Measurements from ENCODE around the gene DNAH9.

DNAH9 gene

DNA sequence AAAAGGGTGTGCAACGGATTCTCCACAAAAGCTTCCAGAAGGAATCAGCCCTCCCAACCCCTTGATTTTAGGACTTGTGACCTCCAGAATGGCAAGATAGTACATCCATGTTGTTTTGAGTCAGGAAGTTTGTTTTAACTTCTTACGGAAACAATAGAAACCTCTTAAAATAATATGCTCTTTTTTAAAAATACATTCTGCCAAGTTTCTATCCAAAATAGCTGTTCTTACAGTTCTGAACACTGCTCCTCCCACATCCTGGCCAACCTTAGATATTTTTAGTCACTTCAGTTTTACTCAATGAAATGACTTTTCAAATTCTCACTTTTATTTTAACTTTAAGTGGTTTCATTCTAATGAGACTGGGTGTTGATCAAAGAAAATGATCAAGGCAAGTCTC is 242.6 kb downstream of the DNAH9 start:
- H3K27ac ChIP-seq (ENCODE audit: low read depth, low read length), result no peak overlapping the region
- H3K36me3 ChIP-seq (ENCODE audit: control insufficient read depth, insufficient read depth, low read length), result no peaks in the 10 kb centered on the region
- H3K4me1 ChIP-seq (ENCODE audit: control insufficient read depth, insufficient read depth, low read length), result no peaks in the 10 kb centered on the region
- H3K27me3 ChIP-seq (ENCODE audit: control insufficient read depth, insufficient read depth, low read length), result no peaks in the 10 kb centered on the region
- H3K9ac ChIP-seq (ENCODE audit: low read length), result no peak overlapping the region
- no peak overlapping the region for H3K4me3 ChIP-seq (ENCODE audit: low read length)

GRCh38 chr17:11848330-11848729 is 250.1 kb downstream of the DNAH9 start:
- Histone ChIP-seq H3K9ac (ENCODE audit: low read length) (no peak overlapping the region), H3K36me3 (ENCODE audit: control insufficient read depth, insufficient read depth, low read length) (no peaks in the 10 kb centered on the region), H3K4me1 (ENCODE audit: control insufficient read depth, insufficient read depth, low read length) (no peaks in the 10 kb centered on the region), H3K27ac (ENCODE audit: low read depth, low read length) (no peak overlapping the region), H3K4me3 (ENCODE audit: low read length) (no peak overlapping the region), H3K27me3 (ENCODE audit: control insufficient read depth, insufficient read depth, low read length) (no peaks in the 10 kb centered on the region)

- Histone ChIP-seq H3K27me3 (ENCODE audit: control insufficient read depth, insufficient read depth, low read length) (no peaks in the 10 kb centered on the region), H3K4me3 (ENCODE audit: low read length) (no peak overlapping the region), H3K9ac (ENCODE audit: low read length) (no peak overlapping the region), H3K4me1 (ENCODE audit: control insufficient read depth, insufficient read depth, low read length) (no peaks in the 10 kb centered on the region), H3K36me3 (ENCODE audit: control insufficient read depth, insufficient read depth, low read length) (no peaks in the 10 kb centered on the region), H3K27ac (ENCODE audit: low read depth, low read length) (no peak overlapping the region)
Observed at GRCh38 chr17:11852231-11852630, 254.0 kb downstream of the DNAH9 start.

GRCh38 chr17:11852912-11853311 is 254.6 kb downstream of the DNAH9 start:
- H3K27me3 ChIP-seq (ENCODE audit: control insufficient read depth, insufficient read depth, low read length), result no peaks in the 10 kb centered on the region
- no peaks in the 10 kb centered on the region for H3K4me1 ChIP-seq (ENCODE audit: control insufficient read depth, insufficient read depth, low read length)
- H3K4me3 ChIP-seq (ENCODE audit: low read length), result no peak overlapping the region
- H3K9ac ChIP-seq (ENCODE audit: low read length), result no peak overlapping the region
- no peak overlapping the region for H3K27ac ChIP-seq (ENCODE audit: low read depth, low read length)
- no peaks in the 10 kb centered on the region for H3K36me3 ChIP-seq (ENCODE audit: control insufficient read depth, insufficient read depth, low read length)

- Histone ChIP-seq H3K4me3 (ENCODE audit: low read length) (no peak overlapping the region), H3K9ac (ENCODE audit: low read length) (no peak overlapping the region), H3K27ac (ENCODE audit: low read depth, low read length) (no peak overlapping the region), H3K4me1 (ENCODE audit: control insufficient read depth, insufficient read depth, low read length) (no peaks in the 10 kb centered on the region), H3K27me3 (ENCODE audit: control insufficient read depth, insufficient read depth, low read length) (no peaks in the 10 kb centered on the region), H3K36me3 (ENCODE audit: control insufficient read depth, insufficient read depth, low read length) (no peaks in the 10 kb centered on the region)
Observed at GRCh38 chr17:11853321-11854151, 255.3 kb downstream of the DNAH9 start.

GRCh38 chr17:11855306-11855705 is 257.0 kb downstream of the DNAH9 start:
- H3K9ac ChIP-seq (ENCODE audit: low read length), result no peak overlapping the region
- no peak overlapping the region for H3K4me3 ChIP-seq (ENCODE audit: low read length)
- no peak overlapping the region for H3K27ac ChIP-seq (ENCODE audit: low read depth, low read length)
- H3K36me3 ChIP-seq (ENCODE audit: control insufficient read depth, insufficient read depth, low read length), result no peaks in the 10 kb centered on the region
- H3K27me3 ChIP-seq (ENCODE audit: control insufficient read depth, insufficient read depth, low read length), result no peaks in the 10 kb centered on the region
- no peaks in the 10 kb centered on the region for H3K4me1 ChIP-seq (ENCODE audit: control insufficient read depth, insufficient read depth, low read length)

DNA sequence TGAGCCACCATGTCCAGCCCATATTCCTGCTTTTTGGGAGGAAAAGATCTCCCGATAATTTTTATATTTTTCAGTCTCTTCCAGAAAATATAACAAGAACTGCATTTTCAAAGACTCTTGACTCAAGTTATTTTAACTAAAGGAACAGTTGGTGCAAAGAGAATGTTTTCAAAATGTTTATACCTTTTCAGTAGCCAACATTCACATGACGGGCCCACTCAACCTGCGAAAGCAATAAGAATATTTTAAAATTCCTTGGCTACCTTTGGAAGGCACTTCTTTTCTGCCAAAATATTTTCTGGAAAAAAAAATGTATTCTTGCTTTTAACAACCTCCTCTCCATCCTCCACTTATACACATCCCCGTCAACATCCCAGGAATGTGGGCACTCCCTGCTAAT is 258.7 kb downstream of the DNAH9 start:
- Histone ChIP-seq H3K4me1 (ENCODE audit: control insufficient read depth, insufficient read depth, low read length) (no peaks in the 10 kb centered on the region), H3K27me3 (ENCODE audit: control insufficient read depth, insufficient read depth, low read length) (no peaks in the 10 kb centered on the region), H3K9ac (ENCODE audit: low read length) (no peak overlapping the region), H3K4me3 (ENCODE audit: low read length) (no peak overlapping the region), H3K36me3 (ENCODE audit: control insufficient read depth, insufficient read depth, low read length) (no peaks in the 10 kb centered on the region), H3K27ac (ENCODE audit: low read depth, low read length) (no peak overlapping the region)

- no peaks in the 10 kb centered on the region for H3K4me1 ChIP-seq (ENCODE audit: control insufficient read depth, insufficient read depth, low read length)
- H3K9ac ChIP-seq (ENCODE audit: low read length), result no peak overlapping the region
- H3K4me3 ChIP-seq (ENCODE audit: low read length), result no peak overlapping the region
- no peak overlapping the region for H3K27ac ChIP-seq (ENCODE audit: low read depth, low read length)
- H3K36me3 ChIP-seq (ENCODE audit: control insufficient read depth, insufficient read depth, low read length), result no peaks in the 10 kb centered on the region
- no peaks in the 10 kb centered on the region for H3K27me3 ChIP-seq (ENCODE audit: control insufficient read depth, insufficient read depth, low read length)
Observed at GRCh38 chr17:11869680-11870394, 271.6 kb downstream of the DNAH9 start.

GRCh38 chr17:11871773-11872172 is 273.5 kb downstream of the DNAH9 start:
- Histone ChIP-seq H3K27me3 (ENCODE audit: control insufficient read depth, insufficient read depth, low read length) (no peaks in the 10 kb centered on the region), H3K36me3 (ENCODE audit: control insufficient read depth, insufficient read depth, low read length) (no peaks in the 10 kb centered on the region), H3K9ac (ENCODE audit: low read length) (no peak overlapping the region), H3K4me1 (ENCODE audit: control insufficient read depth, insufficient read depth, low read length) (no peaks in the 10 kb centered on the region), H3K27ac (ENCODE audit: low read depth, low read length) (no peak overlapping the region), H3K4me3 (ENCODE audit: low read length) (no peak overlapping the region)

DNA sequence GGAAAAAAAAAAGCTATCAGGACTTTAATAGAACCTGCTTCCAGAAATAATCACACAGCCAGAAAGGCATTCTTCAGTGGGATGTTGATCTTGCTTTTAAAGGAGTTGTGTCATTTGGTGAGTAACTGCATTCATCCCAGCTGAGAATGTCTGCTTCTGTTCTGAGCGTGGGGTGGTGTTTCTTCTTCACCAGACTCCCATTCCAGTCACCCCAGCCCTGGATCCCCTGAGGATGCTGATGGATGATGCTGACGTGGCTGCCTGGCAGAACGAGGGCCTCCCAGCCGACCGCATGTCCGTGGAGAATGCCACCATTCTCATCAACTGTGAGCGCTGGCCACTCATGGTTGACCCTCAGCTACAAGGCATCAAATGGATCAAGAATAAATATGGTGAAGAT is 276.5 kb downstream of the DNAH9 start:
- no peaks in the 10 kb centered on the region for H3K4me1 ChIP-seq (ENCODE audit: control insufficient read depth, insufficient read depth, low read length)
- no peaks in the 10 kb centered on the region for H3K27me3 ChIP-seq (ENCODE audit: control insufficient read depth, insufficient read depth, low read length)
- no peaks in the 10 kb centered on the region for H3K36me3 ChIP-seq (ENCODE audit: control insufficient read depth, insufficient read depth, low read length)
- H3K27ac ChIP-seq (ENCODE audit: low read depth, low read length), result no peak overlapping the region
- H3K4me3 ChIP-seq (ENCODE audit: low read length), result no peak overlapping the region
- H3K9ac ChIP-seq (ENCODE audit: low read length), result no peak overlapping the region

GRCh38 chr17:11880714-11881113 is 282.4 kb downstream of the DNAH9 start:
- Histone ChIP-seq H3K36me3 (ENCODE audit: control insufficient read depth, insufficient read depth, low read length) (no peaks in the 10 kb centered on the region), H3K9ac (ENCODE audit: low read length) (no peak overlapping the region), H3K4me3 (ENCODE audit: low read length) (no peak overlapping the region)

GRCh38 chr17:11882716-11883115 is 284.4 kb downstream of the DNAH9 start:
- Histone ChIP-seq H3K9ac (ENCODE audit: low read length) (no peak overlapping the region), H3K4me3 (ENCODE audit: low read length) (no peak overlapping the region), H3K4me1 (ENCODE audit: control insufficient read depth, insufficient read depth, low read length) (no peaks in the 10 kb centered on the region), H3K27me3 (ENCODE audit: control insufficient read depth, insufficient read depth, low read length) (no peaks in the 10 kb centered on the region), H3K27ac (ENCODE audit: low read depth, low read length) (no peak overlapping the region), H3K36me3 (ENCODE audit: control insufficient read depth, insufficient read depth, low read length) (no peaks in the 10 kb centered on the region)

More at GRCh38 chr17:11880714-11881113, 282.4 kb downstream of the DNAH9 start:
- Histone ChIP-seq H3K27ac (ENCODE audit: low read depth, low read length) (no peak overlapping the region), H3K27me3 (ENCODE audit: control insufficient read depth, insufficient read depth, low read length) (no peaks in the 10 kb centered on the region), H3K4me1 (ENCODE audit: control insufficient read depth, insufficient read depth, low read length) (no peaks in the 10 kb centered on the region)

- Histone ChIP-seq H3K9ac (ENCODE audit: low read length) (no peak overlapping the region), H3K27ac (ENCODE audit: low read depth, low read length) (no peak overlapping the region), H3K36me3 (ENCODE audit: control insufficient read depth, insufficient read depth, low read length) (no peaks in the 10 kb centered on the region), H3K4me1 (ENCODE audit: control insufficient read depth, insufficient read depth, low read length) (no peaks in the 10 kb centered on the region), H3K27me3 (ENCODE audit: control insufficient read depth, insufficient read depth, low read length) (no peaks in the 10 kb centered on the region), H3K4me3 (ENCODE audit: low read length) (no peak overlapping the region)
Observed at GRCh38 chr17:11885051-11885450, 286.8 kb downstream of the DNAH9 start.
